C4-2B (cell line): ENCODE results near the gene ZFTA.

Source experiments
- CTCF ChIP-seq: fragments of 450-650 bp; conservative IDR thresholded peaks from 2 replicates; pipeline ENCODE4 v1.5.1; 2017; ENCODE audit warnings: mild to moderate bottlenecking
- ZFX ChIP-seq: fragments of 450-650 bp; IDR thresholded peaks from 2 replicates; pipeline ENCODE4 v1.6.1; 2017

DNA sequence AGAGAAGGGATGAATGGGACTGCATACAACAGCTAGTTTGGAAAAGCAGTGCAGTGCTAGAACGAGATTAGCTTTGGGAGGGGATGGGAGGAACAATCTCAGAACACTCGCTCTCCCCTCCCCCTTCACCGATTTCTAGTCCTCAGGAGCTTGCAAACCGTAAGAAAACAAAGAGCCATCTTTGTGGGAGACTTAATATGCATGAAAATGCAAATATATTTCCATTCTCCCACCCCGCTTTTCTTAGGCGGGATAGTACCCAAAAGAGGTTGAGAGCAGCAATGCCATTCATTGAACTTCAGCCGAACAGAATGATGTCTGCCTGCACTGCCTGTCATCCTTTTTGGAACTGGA is 45.8 kb upstream of the ZFTA start:
- TF ChIP-seq CTCF (no peak), ZFX (no peak)
